DMS153 treated with DMSO at 0.1 percent for 48 hours (cell line): Measurements from ENCODE around the gene RAB40B.

Experiments
- DNase-seq: peaks from one replicate; lab custom pipeline; 2025; ENCODE audit not compliant: unreplicated experiment; lab: John Stamatoyannopoulos, UW

Gene RAB40B

DNA sequence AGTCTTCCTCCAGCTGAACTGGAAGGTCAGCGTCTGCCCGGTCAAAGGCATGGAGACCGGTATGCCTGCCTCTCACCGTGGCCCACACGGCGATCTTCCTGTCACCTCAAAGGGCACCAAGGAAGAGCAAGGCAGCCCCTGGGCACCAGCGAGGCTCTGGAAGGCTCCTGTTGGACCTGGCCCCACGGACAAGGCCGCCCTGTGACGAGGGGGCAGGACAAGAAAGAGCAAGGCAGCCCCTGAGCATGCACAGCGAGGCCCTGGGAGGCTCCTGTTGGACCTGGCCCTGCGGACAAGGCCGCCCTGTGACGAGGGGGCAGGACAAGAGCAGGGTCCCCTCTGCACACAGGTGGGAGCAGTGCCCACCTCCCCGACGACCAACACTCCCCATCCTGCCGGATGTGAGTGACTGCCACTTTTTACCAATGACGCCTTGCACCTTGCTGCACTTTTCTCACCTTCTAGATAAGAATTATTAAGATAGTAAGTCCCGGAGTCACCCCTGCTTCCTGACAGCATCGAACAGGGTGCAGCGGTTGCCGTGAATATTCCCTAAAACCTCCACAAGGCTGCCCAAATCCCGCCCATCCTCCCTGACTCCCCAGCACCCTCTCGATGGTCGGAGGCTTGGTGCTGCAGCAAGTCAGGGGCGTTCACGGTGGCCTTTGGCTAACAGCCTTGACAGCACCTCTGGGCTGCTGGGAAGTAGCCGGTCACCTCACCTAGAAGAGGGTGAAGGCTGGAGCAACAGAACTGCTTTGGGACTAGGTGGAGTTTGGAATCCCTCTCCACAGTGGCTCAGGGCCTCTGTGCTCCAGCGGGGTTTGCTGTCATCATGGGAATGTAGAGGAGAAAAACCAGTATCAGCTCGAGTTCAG is 44.6 kb downstream of the RAB40B start:
- no peak for DNase-seq

DNA sequence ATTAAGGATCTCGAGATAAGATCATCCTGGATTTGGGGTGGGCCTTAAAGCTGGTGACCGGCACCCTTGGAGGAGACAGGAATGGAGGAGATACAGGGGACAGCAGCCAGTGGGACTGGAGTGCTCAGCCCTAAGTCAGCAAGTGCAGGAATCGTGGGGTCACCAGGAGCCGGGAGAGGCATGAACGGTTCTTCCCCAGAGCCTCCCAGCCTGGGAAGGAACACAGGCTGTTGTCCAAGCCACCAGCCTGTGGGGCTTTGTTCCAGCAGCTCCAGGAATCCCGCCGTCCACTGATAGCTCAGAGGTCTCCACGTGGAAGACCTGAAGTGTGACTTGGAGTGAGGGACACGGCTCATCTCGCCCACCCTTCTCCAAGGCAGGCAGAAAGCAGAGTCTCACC is 47.8 kb downstream of the RAB40B start:
- no peak for DNase-seq

DNA sequence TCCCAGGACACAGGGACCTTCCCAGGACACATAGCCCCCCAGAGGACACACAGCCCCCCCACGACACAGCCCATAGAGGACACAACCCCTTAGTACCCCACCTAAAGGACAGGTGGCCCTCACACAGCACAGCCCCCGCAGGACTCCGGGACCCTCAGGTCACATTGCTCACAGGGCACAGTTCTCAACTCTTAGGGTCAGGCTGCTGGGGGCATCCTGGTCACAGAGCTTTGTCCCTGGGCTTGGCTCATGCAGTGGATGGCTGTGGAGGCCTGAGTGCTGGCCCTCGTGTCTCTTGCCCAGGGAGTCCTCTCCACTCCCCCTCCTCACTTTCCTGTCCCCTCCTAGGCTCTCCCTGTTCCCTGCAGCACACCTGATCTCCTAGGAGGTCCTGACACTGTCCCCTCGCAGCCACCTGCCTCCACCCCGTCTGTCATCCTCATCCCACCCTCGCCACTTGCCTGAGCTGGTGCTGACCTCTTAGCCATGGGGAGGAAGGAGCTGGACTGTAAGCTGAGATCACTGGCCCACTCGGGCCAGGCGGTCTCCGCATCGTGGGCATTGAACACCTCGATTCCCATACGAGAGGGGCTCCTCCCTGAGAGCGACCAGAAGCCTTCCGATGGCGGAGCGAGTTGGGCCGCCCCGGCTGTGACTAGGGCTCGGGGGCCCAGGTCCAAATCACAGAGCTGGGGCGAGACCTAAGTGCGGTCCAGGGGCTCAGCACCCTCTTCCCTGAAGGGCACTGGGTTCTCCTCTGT is 48.8 kb downstream of the RAB40B start:
- no peak for DNase-seq

DNA sequence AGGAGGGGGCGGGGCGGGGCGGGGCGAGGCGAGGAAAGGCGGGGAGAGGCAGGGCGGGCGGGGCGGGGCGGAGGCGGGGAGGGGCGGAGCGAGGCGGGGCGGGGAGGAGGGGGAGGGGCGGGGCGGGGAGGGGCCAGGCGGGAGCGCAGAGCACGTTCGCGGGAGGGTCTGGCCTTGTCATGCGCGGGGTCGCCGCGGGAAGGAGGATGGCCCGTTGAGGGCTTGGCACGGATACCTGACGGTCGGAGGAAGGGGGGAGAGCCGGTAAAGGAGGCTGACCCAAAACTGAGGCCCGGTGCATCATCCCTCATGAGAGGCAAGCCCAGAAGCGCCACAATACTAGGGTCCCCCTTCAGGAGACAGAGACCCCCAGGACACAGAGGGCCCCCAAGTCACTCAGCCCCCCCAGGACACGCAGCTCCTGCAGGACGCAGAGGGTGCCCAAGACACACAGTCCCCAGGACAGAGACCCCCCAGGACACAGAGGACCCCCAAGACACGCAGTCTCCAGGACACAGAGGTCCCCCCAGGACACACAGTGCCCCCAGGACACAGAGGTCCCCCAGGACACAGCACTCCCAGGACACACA is 49.7 kb downstream of the RAB40B start:
- DNase-seq: no peak

DNA sequence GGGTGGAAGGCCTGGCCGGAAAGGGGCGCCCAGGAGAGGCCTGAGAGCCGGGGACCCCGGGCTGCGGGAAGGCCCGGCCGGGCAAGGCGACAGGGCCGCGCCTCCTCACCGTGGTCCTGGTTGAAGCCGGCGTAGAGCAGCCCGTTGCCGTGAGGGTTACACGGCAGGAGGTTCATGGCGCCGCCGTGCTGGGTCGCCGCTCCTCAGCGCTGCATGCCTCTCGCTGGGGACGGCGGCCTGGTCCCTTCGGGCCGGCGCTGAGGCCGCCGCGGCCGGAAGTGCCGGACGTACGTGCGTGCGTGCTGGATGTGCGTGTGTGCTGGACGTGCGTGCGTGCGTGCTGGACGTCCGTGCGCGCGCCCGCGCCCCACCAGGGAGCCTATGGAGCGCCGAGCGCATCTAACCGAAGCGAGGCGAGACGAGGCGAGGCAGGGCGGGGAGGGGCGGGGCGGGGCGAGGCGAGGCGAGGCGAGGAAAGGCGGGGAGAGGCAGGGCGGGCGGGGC is 50.3 kb downstream of the RAB40B start, which contains the start of gene WDR45B:
TSS of gene WDR45B (minus strand) at position 280 of the 504 bp plus-strand sequence. CDS start at position 176, 104 bp downstream.
- peak; percentile 66 for DNase-seq

DNA sequence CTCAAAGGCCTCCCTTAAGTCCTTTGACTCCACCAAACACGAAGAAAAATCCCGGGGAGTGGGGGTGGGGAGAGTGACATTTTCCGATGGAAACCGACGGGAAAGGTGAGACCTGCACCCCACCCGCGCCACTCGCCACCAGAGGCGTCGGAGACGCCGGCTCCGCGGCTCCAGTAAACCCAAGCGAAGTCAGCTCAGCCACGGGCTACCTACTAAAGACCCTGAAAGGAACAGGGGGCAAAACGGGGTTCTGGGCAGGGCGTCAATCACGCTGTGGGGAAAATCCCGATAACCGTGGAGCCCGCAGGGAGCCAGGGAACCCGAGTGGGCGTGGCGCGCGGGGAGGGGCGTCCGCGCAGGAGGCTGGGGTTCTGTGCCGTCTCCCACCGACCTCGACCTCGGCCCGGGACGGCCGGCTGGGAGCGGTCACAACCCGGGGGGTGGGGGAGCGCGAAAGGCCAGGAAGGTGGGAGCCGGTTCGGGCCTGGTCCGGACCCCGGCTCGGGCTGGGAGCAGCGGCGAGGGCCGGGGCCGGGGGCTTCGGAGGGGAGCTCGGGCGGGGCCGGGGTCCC is 50.8 kb downstream of the RAB40B start:
- DNase-seq: no peak

DNA sequence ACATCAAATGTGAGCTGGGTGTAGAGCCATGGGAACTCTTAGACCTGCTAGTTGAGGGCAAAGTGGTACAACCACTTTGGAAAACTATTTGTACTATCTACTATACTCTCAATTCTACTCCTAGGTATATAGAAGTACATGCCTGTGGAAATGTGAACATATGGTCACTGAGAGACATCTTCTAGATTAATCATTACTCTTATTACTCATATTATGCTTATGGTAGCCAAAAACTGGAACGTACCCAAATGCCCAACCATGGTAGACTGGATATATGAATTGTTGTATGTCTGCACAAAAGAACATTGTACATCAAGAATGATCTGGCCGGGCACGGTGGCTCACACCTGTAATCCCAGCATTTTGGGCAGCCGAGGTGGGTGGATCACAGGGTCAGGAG is 53.0 kb downstream of the RAB40B start:
- DNase-seq: no peak

DNA sequence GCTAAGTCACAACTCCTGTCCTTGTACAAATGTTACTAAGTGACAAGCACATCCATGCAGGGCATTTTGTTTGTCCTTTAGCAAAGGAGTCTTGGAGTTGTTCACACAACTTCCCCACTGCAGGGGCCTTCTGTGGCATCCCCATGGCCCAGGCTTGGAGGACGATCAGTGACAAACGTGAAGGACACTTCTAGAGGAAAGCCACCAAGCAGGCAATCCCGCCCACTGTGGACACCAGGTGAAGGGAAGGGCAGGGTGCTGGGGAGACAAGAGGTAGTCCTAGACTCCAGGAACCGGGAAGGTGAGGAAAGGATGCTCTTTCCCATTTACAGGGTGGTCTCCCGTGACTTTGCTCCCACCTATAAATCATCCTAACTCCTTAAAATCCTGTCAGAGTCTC is 54.4 kb downstream of the RAB40B start:
- DNase-seq: no peak

DNA sequence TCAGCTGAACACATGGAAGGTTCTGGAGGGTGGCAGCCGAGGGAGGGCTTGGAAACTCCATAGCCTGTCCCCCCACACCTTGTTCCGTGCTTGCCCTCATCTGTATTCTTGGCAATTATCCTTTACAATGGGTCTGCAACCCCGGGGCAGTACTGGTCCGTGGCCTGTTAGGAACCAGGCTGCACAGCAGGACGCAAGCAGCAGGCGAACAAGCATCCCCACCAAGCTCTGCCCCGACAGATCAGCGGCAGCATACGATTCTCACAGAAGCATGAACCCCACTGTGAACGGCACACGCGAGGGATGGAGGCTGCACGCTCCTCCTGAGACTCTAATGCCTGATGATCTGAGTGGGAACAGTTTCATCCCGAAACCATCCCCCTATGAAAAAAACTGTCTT is 56.5 kb downstream of the RAB40B start:
- DNase-seq: no peak

DNA sequence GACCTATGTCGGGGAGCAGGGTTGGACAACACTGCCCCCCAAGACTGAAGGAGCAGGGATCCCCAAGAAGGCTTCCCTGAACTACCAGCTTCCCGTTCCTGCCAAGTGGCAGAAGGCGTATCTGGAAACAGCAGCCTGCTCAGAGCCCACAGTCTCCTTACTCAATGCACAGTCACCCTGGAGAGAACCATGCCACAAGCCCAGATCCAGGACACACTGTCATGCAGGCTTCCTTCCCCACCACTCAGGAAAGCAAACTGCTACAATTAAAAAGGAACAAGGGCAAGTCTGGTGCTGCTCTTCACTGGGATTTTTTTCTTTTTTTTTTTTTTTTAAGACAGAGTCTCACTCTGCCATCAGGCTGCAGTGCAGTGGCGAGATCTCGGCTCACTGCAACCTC is 58.5 kb downstream of the RAB40B start:
- DNase-seq: no peak

DNA sequence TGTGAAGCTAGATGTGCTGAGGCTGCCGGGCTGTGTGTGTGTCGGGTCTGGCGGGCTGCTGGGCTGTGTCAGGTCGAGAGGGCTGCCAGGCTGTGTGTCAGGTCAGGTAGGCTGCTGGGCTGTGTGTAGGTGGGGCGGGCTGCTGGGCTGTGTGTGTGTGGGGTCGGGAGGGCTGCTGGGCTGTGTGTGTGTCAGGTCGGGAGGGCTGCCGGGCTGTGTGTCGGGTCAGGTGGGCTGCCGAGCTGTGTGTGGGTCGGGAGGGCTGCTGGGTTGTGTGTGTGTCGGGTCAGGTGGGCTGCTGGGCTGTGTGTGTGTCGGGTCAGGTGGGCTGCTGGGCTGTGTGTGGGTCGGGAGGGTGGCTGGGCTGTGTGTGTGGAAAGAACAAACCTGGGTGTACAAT is 58.9 kb downstream of the RAB40B start:
- DNase-seq: no peak

DNA sequence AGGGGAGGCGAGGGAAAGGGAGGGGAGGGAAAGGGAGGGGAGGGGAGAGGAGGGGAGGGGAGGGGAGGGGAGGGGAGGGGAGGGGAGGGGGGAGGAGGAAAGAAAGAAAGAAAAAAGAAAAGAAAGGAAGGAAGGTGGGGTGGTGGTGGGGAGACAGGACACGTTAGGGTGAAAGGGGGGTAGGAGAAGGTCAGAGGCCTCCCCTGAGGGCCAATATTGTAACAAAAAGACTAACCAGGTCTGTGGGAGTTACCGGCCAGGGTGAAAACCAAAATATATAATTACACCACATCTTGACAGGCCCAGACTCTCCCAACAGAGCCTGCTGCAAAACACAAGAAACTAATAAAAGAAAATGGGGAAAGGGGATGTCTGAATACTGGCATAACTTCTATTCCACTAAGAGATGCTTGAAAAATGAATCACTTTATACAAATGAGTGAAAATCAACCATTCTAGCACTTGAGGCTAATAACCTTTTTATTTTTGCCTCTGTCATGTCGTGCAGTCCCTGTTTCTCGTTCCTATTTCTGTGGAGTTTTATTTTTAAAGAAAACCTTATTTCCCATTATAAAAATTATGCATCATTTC is 60.2 kb downstream of the RAB40B start:
- no peak for DNase-seq

DNA sequence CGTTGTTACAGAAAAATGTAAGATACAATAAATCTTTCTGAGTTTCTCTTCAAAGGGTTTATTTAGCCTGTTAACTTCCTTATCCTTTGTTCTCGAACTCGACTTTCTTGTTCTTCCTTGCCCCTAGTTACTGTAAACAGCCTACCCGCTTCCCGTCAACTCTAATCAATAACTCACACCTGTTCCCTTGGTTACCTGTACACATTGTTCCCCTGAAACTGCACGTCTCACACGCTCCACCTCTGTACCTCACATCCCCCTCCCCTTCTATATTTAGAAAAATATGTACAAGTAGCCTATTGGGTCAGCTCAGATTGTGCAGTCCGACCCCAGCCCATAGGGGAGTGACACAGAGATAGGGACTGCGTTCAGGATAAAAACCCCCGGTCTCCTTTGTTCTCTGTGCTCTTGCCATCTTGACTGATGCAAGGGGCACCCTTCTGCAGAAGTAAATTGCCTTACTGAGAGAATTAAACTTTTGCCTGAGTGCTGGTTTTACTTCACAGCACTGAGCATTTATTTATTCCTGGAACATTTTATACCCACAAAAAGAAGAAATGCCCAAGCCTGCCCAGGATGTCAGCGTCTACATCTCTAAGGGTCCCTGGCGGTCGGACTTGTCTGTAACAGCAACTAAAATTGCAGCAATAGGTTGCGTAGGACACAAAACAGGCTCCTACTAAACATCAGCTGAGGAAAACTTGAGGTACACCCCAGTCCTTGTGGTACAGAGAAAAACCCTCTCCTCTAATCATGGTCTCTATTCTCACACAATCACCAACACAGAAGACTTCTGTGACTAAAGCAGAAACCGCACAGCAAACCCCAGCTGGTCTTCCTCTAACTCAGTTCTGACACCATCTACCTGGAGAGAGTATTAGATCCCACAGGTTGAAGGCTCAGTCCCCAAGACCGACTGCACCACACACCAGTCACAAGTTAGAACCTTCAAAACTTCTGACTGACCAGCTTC is 61.6 kb downstream of the RAB40B start:
- peak; percentile 9 for DNase-seq

DNA sequence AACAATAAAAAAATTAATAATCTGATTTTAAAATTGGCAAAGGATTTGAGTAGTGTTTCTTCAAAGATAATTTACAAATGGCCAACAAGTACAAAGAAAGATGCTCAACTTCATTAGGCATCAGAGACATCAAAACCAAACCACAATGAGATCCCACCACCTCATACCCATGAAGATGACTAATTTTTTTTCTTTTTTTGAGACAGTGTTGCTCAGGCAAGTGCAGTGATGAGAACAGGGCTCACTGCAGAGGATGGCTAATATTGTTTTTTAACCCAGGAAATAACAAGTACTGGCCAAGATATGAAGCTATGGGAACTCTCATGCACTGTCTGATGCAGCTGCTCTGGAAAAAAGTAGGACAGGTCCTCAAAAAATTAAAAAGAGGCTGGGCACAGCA is 65.2 kb downstream of the RAB40B start:
- no peak for DNase-seq

DNA sequence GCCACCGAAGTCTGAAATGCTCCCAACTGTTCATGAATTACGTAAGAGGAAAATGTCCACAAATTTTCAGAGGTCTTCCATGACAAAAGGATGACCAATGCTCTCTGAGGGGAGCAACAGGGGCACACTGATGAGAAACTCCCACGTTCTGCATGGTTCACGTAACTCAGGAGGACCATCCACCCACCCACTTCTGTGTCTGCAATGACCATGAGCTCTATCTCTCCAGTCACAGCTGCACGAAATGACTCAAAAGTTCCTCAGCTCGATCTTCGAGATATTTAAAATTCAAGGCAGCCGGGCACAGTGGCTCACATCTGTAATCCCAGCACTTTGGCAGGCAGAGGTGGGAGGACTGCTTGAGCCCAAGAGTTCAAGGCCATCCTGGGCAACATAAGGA is 66.0 kb downstream of the RAB40B start:
- no peak for DNase-seq

DNA sequence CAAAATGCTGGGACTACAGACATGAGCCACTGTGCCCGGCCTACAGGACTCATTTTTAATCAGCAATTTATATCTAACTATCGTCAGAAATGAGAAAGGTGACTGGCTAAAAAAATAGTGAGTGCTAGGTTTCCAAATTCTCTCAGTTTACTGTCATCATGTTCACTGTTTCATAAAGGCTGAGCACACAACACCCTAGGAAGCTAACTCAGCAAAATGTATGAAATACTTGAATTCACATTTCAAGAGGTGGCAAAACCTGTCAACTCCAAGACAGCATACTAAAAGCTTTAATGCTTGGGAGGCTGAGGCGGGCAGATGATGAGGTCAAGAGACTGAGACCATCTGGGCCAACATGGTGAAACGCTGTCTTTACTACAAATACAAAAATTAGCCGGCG is 67.0 kb downstream of the RAB40B start:
- DNase-seq: no peak

DNA sequence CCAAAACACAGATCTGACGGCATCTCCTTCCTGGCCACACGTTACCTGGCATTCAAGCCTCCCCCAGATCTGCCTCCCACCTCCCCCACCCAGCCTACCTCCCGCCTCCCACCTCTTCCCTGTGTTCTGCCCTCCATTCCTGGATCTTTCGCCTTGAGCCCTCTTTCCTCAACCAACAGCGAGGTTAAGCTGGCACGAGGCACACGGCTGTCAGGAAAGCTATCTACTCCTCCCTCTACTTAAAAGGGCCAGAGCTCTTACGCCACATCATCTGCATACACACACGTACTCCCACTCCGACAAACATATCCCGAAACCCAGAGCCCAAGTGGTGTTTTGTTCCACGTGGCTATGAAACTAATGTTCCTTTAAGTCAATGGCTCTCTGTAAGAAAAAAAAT is 68.3 kb downstream of the RAB40B start:
- DNase-seq: no peak

DNA sequence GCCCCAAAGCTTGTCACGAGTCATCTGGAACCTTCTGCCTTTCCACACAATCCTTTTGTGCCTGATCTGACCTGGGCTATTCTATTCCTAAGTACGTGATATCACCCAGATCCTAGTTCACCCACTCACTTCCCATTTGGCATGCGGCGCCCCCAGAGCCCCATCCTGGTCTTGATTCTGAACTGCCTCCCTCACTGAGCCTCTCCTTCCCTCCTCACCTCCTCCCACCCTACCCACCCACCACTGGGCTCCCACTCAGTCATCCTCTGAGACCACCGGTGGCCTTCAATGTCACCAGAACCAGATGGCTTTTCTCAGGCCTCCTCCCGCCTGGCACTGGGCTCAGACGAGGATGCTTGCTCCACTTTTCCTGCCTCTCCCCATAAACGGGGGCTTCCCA is 68.8 kb downstream of the RAB40B start:
- DNase-seq: no peak

DNA sequence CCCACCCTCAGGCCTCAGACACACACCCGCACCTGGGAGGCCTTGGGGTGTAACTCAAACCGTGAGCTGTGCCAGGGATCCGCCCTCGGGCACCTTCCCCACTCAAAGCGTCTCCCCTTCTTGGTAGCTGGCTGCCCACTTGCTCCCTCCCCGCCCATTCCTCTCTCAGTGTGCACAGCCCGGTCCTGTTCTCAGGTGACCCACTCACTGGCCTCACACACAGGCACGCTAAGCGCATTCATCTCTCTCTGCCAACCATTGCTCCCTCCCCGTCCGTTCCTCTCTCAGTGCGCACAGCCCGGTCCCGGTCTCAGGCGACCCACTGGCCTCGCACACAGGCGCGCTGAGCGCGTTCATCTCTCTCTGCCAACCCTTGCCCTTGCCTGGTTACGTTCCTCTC is 71.1 kb downstream of the RAB40B start:
- no peak for DNase-seq

DNA sequence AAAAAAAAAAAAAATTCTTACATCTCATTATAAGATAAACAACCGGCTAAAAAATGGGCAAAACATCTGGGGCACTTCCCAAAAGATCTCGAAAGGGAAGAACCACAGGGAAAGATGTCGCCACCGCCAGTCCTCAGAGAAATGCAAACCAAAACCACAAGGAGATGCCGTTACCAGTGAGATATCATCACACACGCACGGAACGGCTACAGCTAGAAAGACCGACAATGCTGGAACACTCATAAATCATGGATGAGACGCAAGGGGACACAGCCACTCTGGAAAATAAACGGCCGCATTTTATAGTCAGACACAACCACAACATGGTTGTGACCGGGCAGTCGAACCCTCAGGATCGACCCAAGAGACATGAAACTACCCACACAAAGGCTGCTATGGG is 74.8 kb downstream of the RAB40B start:
- DNase-seq: no peak
